H1 (cell line): ENCODE measurements around the gene UBE2O. TPM values are rescaled to one million over a fixed set of nuclear protein-coding genes. Genes with fewer than 3 reads are reported as not detected.
A peak's percentile ranks its signal among the peaks of the same experiment; 100 is the strongest.

Experiments
- CREB1 ChIP-seq: IDR thresholded peaks from 2 replicates; pipeline ENCODE4 v1.6.1; 2012; ENCODE audit warnings: inconsistent platforms
- EP300 ChIP-seq, 2 experiments: IDR thresholded peaks; 1 replicate in 1 of 2; 2 replicates in 1 of 2; pipeline ENCODE4 v1.6.1; 2011 to 2012; ENCODE audit warnings: low read depth in 2 of 2, low read length in 2 of 2, mild to moderate bottlenecking in 2 of 2, borderline replicate concordance in 1 of 2, inconsistent platforms in 1 of 2, moderate library complexity in 1 of 2
- NANOG ChIP-seq: IDR thresholded peaks from 2 replicates; pipeline ENCODE4 v1.6.1; 2011; ENCODE audit warnings: low read length, low read depth, mild to moderate bottlenecking, inconsistent platforms; ENCODE audit not compliant: insufficient read depth, poor library complexity, severe bottlenecking
- SRF ChIP-seq: IDR thresholded peaks from 2 replicates; pipeline ENCODE4 v1.6.1; 2011; ENCODE audit warnings: mild to moderate bottlenecking, low read depth, low read length, moderate library complexity
- polyA plus RNA-seq, 7 experiments: library from polyadenylated mRNA; depleted of rRNA in 3 of 7; stranded (reverse) in 5 of 7; unstranded in 2 of 7; fragments of >200 nt in 5 of 7; fragments of 200-250 nt in 2 of 7; gene quantifications; 1 replicate in 5 of 7; 2 replicates in 1 of 7; 4 replicates in 1 of 7; pipeline versions ENCODE4 v1.2.1 to v1.2.3, GENCODE V29; 2011 to 2013; ENCODE audit warnings: missing spikeins in 2 of 7, mixed read lengths in 2 of 7
- total RNA-seq: library from RNA; stranded (reverse); fragmentation: NEBNext Ultra II Directional; extraction: Animal tissue kit (Norgen Biotek cat#: 25700); gene quantifications from 2 replicates; pipeline ENCODE4 v1.2.1, GENCODE V29; 2021
- TF ChIP-seq, protein P1 (sequence below): IDR thresholded peaks from 2 replicates; pipeline ENCODE4 v1.6.1; 2011; ENCODE audit warnings: low read length, improper control_type of control experiment

Gene UBE2O
- total and polyA plus RNA-seq, 2 of the 8 experiments (the other 6 are each of a cell fraction or from before 2014, with no cell fraction given) = 24.4 to 63.0 TPM

DNA sequence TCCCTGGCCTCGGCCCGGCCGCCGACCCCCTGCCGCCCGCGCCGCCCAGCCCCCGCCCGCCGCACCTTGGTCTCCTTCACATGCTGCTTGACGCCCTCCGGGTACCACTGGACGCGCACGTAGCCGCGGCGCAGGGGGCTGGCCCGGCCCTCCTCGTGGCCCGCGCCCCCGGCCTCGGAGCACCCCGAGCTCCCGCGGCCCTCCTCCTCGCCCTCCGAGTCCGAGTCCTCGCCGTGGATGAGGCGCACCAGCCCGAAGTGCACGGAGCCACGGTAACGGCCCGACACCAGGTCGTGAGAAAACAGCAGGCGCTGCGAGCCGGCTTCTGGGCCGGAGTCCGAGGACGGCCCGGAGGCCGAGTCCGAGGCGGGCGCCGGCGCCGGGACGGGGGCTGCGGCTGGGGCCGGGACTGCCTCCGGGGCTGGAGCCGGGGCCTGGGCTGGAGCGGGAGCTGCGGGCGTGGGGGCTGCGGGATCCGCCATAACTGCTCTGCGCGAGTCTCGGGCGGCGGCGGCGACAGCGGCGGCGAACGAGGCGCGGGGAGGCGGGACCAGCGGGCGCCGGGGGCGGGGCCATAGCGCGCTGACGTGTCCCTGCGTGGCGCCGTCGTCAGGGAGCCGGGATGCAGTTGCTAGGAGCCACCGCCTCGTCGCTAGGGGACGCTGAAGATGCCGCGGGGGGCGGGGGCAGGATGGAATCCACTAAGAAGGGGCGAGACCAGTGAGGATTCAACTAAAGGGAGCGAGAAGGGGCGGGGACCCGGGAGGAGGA, at the start of gene UBE2O (continued):
- TF ChIP-seq, protein P1, sequence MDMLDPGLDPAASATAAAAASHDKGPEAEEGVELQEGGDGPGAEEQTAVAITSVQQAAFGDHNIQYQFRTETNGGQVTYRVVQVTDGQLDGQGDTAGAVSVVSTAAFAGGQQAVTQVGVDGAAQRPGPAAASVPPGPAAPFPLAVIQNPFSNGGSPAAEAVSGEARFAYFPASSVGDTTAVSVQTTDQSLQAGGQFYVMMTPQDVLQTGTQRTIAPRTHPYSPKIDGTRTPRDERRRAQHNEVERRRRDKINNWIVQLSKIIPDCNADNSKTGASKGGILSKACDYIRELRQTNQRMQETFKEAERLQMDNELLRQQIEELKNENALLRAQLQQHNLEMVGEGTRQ = no peak
- TF ChIP-seq EP300 (IDR thresholded peaks at IDR 0.05; ENCODE audit: borderline replicate concordance in 1 of 2, low read depth in 2 of 2, low read length in 2 of 2) = peak in 1 of 2 experiments; percentile 42; a peak in 1 of 3 replicates
- peak; percentile 91 for TF ChIP-seq CREB1
- peak; percentile 2 for TF ChIP-seq NANOG
- TF ChIP-seq SRF = no peak
